HG03457 (cell line): ENCODE data around the gene DHFR2.

Experiments used
- ATAC-seq: cut with Tn5 transposase; IDR thresholded peaks from one replicate; pipeline ENCODE4 v1.9.1; 2021; ENCODE audit warnings: moderate number of reproducible peaks; ENCODE audit not compliant: unreplicated experiment

The DHFR2 gene

DNA sequence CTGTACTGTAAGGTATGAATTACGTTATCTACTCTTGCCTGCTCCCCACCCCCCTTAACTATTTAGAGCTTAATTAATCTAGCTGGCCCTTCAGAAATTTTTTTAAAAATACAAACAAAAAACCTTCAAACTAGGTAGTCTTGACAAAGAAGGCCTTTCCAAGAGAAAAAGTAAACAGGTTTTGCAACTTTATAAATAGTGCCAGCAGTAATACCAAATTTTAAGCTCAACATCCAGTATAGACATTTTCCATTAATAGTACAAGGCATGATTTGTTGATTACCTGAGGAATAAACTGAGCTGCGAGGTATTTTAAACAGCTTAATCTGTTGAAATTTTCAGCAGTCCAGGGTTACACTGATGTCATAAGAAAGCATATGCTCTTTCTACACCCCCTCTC, 54.5 kb downstream of the DHFR2 start:
- ATAC-seq, result no peak
